ENCODE data around the gene KCNQ1.
A peak's percentile ranks its signal among the peaks of the same experiment; 100 is the strongest.

- TF ChIP-seq RFX7 (CRISPR knock-in tag; IDR thresholded peaks at IDR 0.05) = no peak
- TF ChIP-seq ZFP30 (CRISPR knock-in tag; IDR thresholded peaks at IDR 0.05; ENCODE audit: borderline replicate concordance) = no peak
- no peak for TF ChIP-seq REST (IDR thresholded peaks at IDR 0.05; ENCODE audit: borderline replicate concordance)
- no peak for TF ChIP-seq REST (CRISPR knock-in tag; IDR thresholded peaks at IDR 0.05; ENCODE audit: low read depth)
- TF ChIP-seq EZH2 (IDR thresholded peaks at IDR 0.05; ENCODE audit: borderline replicate concordance, low read depth, low read length) = no peak
- TF ChIP-seq PML (IDR thresholded peaks at IDR 0.05; ENCODE audit: low read length) = no peak
- TF ChIP-seq ESRRA (IDR thresholded peaks at IDR 0.05; ENCODE audit: borderline replicate concordance, low read depth) = no peak
- TF ChIP-seq AFF1 (IDR thresholded peaks at IDR 0.05; ENCODE audit: low read depth in 1 of 2, partially characterized antibody in 2 of 2) = no peak
- TF ChIP-seq L3MBTL2 (IDR thresholded peaks at IDR 0.05) = peak; percentile 98
Observed at GRCh38 chr11:2898366-2899079, 453.7 kb downstream of the KCNQ1 start.
